ENCODE data around the gene ZNF236. TPM values are rescaled to one million over a fixed set of nuclear protein-coding genes. Genes with fewer than 3 reads are reported as not detected.

Gene ZNF236
- total and polyA plus RNA-seq, 2 donors (not counting 3 experiments of a cell fraction or from before 2014, with no cell fraction given): 4.5 to 14.7 TPM

DNA sequence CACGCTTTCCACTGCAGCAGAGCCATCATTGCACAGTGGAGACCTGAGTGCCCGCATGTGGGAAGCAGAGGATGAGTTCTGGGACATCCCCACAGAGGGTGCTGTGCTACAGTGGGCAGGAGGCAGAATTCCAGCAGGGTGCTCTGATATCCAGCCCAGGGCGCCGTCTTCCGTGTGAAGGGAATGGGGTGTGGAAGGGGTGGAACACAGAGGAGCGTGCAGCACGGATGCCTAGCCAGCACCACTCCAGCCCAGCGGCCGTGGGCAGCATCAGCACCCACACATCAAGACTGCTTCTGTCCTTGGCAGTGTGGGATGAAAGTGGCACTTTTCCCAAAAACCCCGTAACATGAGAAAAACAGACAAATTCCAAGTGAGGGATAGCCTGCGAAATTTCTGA lies 134.3 kb downstream of the ZNF236 start:
- CTCF ChIA-PET: no interaction called here
- Histone ChIP-seq H3K9me1 (replicated peaks; ENCODE audit: control insufficient read depth, extremely low read depth, insufficient read depth, low read length) (no peaks in the 10 kb centered on the region), H4K20me1 (replicated peaks; ENCODE audit: control insufficient read depth, extremely low read depth, insufficient read depth, low read length) (no peaks in the 10 kb centered on the region), H3K27ac (ENCODE audit: insufficient read depth, low read depth, low read length) (no peak overlapping the region), H3K9me3 (replicated peaks; ENCODE audit: control insufficient read depth, insufficient read depth, low read length) (no peaks in the 10 kb centered on the region), H3K4me2 (ENCODE audit: insufficient read depth, low read length) (no peak overlapping the region), H3K79me2 (ENCODE audit: control insufficient read depth, insufficient read depth, low read length) (no peaks in the 10 kb centered on the region), H3K4me3 (replicated peaks in 1 of 3; ENCODE audit: insufficient read depth in 1 of 3, low read depth in 1 of 3, low read length in 3 of 3) (no peak overlapping the region), H3K27me3 (ENCODE audit: control insufficient read depth in 2 of 2, insufficient read depth in 2 of 2, low read length in 2 of 2) (no peaks in the 10 kb centered on the region), H3K9ac (replicated peaks; ENCODE audit: extremely low read depth, insufficient read depth, low read length) (no peak overlapping the region), H3K36me3 (ENCODE audit: control insufficient read depth in 2 of 2, extremely low read depth in 1 of 2, insufficient read depth in 2 of 2, low read length in 2 of 2) (peaks cover 7 to 15% of the 10 kb centered on the region in 2 experiments), H2AFZ (ENCODE audit: low read depth, low read length) (no peak overlapping the region), H3K4me1 (ENCODE audit: control insufficient read depth, extremely low read depth, insufficient read depth, low read length) (peaks cover 18% of the 10 kb centered on the region)
- dilution Hi-C loops (cut with MboI; ENCODE audit: extremely low pct_ligation_motif_present, low sequenced_read_pairs): no loop called here
- DNase-seq (ENCODE audit: low read depth, low spot score): no peak
- intact Hi-C loops (cut with micrococcal nuclease): loop anchor here (10.0 kb wide), 1 partner anchor 132 kb away; the partner anchor contains the start of gene ZNF236
- BruUV-seq (replicated peaks): no TSS peak
- TF ChIP-seq POLR2AphosphoS5 (IDR thresholded peaks at IDR 0.05; ENCODE audit: insufficient read depth, low read depth, low read length) (no peak), EZH2 (IDR thresholded peaks at IDR 0.05; ENCODE audit: borderline replicate concordance, low read depth, low read length, severe bottlenecking) (no peak), JUN (IDR thresholded peaks at IDR 0.05; ENCODE audit: borderline replicate concordance, insufficient read depth, insufficient read length, low read depth) (no peak), MYC (IDR thresholded peaks at IDR 0.05; ENCODE audit: low read depth, low read length) (no peak), FOS (IDR thresholded peaks at IDR 0.05; ENCODE audit: borderline replicate concordance, insufficient read depth, low read length) (no peak), POLR2A (IDR thresholded peaks at IDR 0.05; ENCODE audit: low read depth, low read length) (no peak)
- TF ChIP-seq, protein P1, sequence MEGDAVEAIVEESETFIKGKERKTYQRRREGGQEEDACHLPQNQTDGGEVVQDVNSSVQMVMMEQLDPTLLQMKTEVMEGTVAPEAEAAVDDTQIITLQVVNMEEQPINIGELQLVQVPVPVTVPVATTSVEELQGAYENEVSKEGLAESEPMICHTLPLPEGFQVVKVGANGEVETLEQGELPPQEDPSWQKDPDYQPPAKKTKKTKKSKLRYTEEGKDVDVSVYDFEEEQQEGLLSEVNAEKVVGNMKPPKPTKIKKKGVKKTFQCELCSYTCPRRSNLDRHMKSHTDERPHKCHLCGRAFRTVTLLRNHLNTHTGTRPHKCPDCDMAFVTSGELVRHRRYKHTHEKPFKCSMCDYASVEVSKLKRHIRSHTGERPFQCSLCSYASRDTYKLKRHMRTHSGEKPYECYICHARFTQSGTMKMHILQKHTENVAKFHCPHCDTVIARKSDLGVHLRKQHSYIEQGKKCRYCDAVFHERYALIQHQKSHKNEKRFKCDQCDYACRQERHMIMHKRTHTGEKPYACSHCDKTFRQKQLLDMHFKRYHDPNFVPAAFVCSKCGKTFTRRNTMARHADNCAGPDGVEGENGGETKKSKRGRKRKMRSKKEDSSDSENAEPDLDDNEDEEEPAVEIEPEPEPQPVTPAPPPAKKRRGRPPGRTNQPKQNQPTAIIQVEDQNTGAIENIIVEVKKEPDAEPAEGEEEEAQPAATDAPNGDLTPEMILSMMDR (IDR thresholded peaks at IDR 0.05; ENCODE audit: extremely low read depth in 1 of 2, insufficient read depth in 1 of 2, low read depth in 1 of 2, low read length in 2 of 2): no peak
- TF ChIP-seq, protein P2, sequence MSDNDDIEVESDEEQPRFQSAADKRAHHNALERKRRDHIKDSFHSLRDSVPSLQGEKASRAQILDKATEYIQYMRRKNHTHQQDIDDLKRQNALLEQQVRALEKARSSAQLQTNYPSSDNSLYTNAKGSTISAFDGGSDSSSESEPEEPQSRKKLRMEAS (IDR thresholded peaks at IDR 0.05; ENCODE audit: insufficient read depth, insufficient read length): no peak
- POLR2A ChIA-PET: no interaction called here
- no peak for FAIRE-seq

Data from endothelial cell of umbilical vein (primary cell).